Spleen (tissue), 7 donors: ENCODE data around the gene SRP14.

Experiments used
- CTCF ChIP-seq, 11 experiments: fragments of 200-600 bp in 7 of 11; fragments of 450-650 bp in 4 of 11; sonication (generic) in 4 of 11; IDR thresholded peaks in 8 of 11; conservative IDR thresholded peaks in 3 of 11; 1 replicate in 7 of 11; 2 replicates in 4 of 11; pipeline versions ENCODE4 v1.4.0 to v1.8.0; 2016 to 2021; ENCODE audit warnings: antibody characterized with exemption in 11 of 11, inconsistent platforms in 4 of 11, mild to moderate bottlenecking in 1 of 11
- POLR2A ChIP-seq, 3 donors: fragments of 450-650 bp; IDR thresholded peaks; one replicate each; pipeline ENCODE4 v1.5.1; 2017; ENCODE audit warnings: antibody characterized with exemption in 3 of 3, mild to moderate bottlenecking in 1 of 3
- donor health status: DM: no; HTN: no; CAD: no; lungs with moderate emphysema.
- donor health status: DM: no; HTN: no; CAD: no.
- donor health status: DM: no; HTN: no; CAD: no.

- no peak for TF ChIP-seq POLR2A (IDR thresholded peaks at IDR 0.05)
- TF ChIP-seq CTCF (IDR thresholded peaks at IDR 0.05 in 8 of 11, conservative IDR thresholded peaks at IDR 0.05 in 3 of 11) = no peak
Measured at GRCh38 chr15:40060236-40060961, 21.4 kb upstream of the SRP14 start.
